ENCODE results near the gene ITPR1. TPM values are rescaled to one million over a fixed set of nuclear protein-coding genes. Genes with fewer than 3 reads are reported as not detected.

ITPR1 gene
- total RNA-seq, 2 experiments from 2014 or later = 84.4 to 104 TPM

DNA sequence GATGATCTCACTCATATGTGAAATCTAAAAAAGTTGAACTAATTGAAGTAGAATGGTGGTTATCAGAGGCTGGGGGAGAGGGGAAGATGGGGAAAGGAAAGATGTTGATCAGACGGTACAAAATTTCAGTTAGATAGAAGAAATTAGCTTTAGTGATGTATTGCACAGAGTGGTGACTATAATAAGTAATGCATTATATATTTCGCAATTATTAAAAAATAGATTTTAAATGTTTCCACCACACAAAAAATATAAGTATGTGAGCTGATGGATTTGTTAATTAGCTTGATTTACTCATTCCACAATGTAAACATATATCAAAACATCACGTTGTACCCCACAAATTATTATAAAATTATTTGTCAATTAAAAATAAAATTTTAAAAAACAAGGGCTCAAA is 34.2 kb upstream of the ITPR1 start:
- intact Hi-C loops (cut with micrococcal nuclease; ENCODE audit: unreplicated experiment) = no loop called here
- Histone ChIP-seq H4K20me1 (ENCODE audit: insufficient read depth, low read length) (no peaks in the 10 kb centered on the region), H3K4me3 (ENCODE audit: low read depth, low read length, poor library complexity, severe bottlenecking) (no peak overlapping the region), H3K4me2 (ENCODE audit: low read length) (no peak overlapping the region), H2AFZ (ENCODE audit: low read length) (no peak overlapping the region), H3K9me3 (ENCODE audit: low read length) (no peaks in the 10 kb centered on the region), H3K36me3 (ENCODE audit: insufficient read depth, low read length) (no peaks in the 10 kb centered on the region), H3K79me2 (ENCODE audit: insufficient read depth, low read depth, low read length) (no peaks in the 10 kb centered on the region), H3K27ac (ENCODE audit: low read depth, low read length, poor library complexity, severe bottlenecking) (no peak overlapping the region), H3K9me2 (ENCODE audit: insufficient read depth, low read length) (no peaks in the 10 kb centered on the region), H3K4me1 (ENCODE audit: insufficient read depth, low read length, poor library complexity, severe bottlenecking) (no peaks in the 10 kb centered on the region)
- POLR2A ChIA-PET = no interaction called here
- CTCF ChIA-PET (ENCODE audit: unreplicated experiment) = no interaction called here
- DNase-seq (ENCODE audit: low spot score) = no peak
- TF ChIP-seq, protein P1, sequence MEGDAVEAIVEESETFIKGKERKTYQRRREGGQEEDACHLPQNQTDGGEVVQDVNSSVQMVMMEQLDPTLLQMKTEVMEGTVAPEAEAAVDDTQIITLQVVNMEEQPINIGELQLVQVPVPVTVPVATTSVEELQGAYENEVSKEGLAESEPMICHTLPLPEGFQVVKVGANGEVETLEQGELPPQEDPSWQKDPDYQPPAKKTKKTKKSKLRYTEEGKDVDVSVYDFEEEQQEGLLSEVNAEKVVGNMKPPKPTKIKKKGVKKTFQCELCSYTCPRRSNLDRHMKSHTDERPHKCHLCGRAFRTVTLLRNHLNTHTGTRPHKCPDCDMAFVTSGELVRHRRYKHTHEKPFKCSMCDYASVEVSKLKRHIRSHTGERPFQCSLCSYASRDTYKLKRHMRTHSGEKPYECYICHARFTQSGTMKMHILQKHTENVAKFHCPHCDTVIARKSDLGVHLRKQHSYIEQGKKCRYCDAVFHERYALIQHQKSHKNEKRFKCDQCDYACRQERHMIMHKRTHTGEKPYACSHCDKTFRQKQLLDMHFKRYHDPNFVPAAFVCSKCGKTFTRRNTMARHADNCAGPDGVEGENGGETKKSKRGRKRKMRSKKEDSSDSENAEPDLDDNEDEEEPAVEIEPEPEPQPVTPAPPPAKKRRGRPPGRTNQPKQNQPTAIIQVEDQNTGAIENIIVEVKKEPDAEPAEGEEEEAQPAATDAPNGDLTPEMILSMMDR (conservative IDR thresholded peaks at IDR 0.05; ENCODE audit: low read length) = no peak
- TF ChIP-seq EZH2phosphoT487 (IDR thresholded peaks at IDR 0.05; ENCODE audit: borderline replicate concordance, low read depth, low read length) = no peak
- no TSS peak for BruUV-seq (replicated peaks)

DNA sequence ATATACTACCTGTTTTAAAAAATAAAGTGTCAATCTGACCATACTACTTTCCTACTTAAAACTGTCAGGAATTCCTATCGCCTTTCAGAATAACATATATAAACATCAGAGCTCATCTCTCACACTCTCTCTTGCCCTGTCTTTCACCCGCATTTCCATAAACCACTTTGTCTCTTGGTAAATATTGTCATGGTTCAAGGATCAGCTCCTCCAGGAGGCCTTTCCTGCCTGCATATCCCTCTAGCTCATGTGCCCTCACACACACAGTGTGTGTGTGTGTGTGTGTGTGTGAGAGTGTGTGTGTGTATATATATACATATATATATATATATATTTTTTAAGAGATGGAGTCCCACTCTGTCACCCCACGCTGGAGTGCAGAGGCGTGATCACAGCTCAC is 32.8 kb upstream of the ITPR1 start:
- H3K9me3 ChIP-seq (ENCODE audit: low read length) = no peaks in the 10 kb centered on the region
- ChIA-PET POLR2A (interaction anchor here (0.7 to 0.8 kb wide), 2 partner anchors 9 to 26 kb away, joined by 3 read pairs; no protein-coding TSS in a partner anchor), CTCF (ENCODE audit: unreplicated experiment) (no interaction called here)
- no peak overlapping the region for H3K4me2 ChIP-seq (ENCODE audit: low read length)
- H4K20me1 ChIP-seq (ENCODE audit: insufficient read depth, low read length) = no peaks in the 10 kb centered on the region
- BruUV-seq (replicated peaks) = no TSS peak
- H3K27ac ChIP-seq (ENCODE audit: low read depth, low read length, poor library complexity, severe bottlenecking) = no peak overlapping the region
- no peak for DNase-seq (ENCODE audit: low spot score)
- intact Hi-C loops (cut with micrococcal nuclease; ENCODE audit: unreplicated experiment) = no loop called here
- H3K9me2 ChIP-seq (ENCODE audit: insufficient read depth, low read length) = no peaks in the 10 kb centered on the region
- TF ChIP-seq, protein P1 (conservative IDR thresholded peaks at IDR 0.05; ENCODE audit: low read length) = no peak
- no peak for TF ChIP-seq EZH2phosphoT487 (IDR thresholded peaks at IDR 0.05; ENCODE audit: borderline replicate concordance, low read depth, low read length)
- H3K4me1 ChIP-seq (ENCODE audit: insufficient read depth, low read length, poor library complexity, severe bottlenecking) = no peaks in the 10 kb centered on the region
- no peak overlapping the region for H3K4me3 ChIP-seq (ENCODE audit: low read depth, low read length, poor library complexity, severe bottlenecking)
- no peak overlapping the region for H2AFZ ChIP-seq (ENCODE audit: low read length)
- no peaks in the 10 kb centered on the region for H3K79me2 ChIP-seq (ENCODE audit: insufficient read depth, low read depth, low read length)
- no peaks in the 10 kb centered on the region for H3K36me3 ChIP-seq (ENCODE audit: insufficient read depth, low read length)

DNA sequence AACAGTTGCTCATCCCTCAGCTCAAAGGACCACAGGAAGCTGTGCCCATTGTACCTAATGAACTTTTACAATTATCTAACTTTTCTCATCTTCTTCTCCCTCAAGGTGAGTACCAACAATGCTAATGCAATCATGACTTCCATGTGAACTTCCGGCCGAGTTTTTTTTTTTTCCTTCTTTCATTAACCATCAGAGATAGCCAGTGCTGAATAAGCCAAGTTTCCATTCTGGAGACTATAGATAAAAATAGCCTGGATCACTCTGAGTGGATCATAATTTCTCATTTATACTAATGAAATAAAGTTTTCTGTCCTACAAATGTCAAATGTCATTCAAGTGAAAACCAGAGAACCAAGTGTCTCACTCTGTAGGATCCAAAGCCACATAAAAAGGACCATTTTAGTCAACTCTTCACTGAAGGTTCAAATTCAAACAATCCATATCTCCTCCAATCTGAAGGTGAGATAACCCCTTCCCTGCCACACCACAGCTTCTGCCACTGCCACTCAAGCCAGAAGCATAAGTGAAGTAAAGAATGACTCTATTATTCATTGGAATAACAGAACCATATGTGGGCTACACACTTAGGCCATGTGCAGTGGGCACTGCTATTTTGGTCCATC is 31.6 kb upstream of the ITPR1 start:
- TF ChIP-seq, protein P1 (conservative IDR thresholded peaks at IDR 0.05; ENCODE audit: low read length) = no peak
- TF ChIP-seq EZH2phosphoT487 (IDR thresholded peaks at IDR 0.05; ENCODE audit: borderline replicate concordance, low read depth, low read length) = no peak
- no peaks in the 10 kb centered on the region for H4K20me1 ChIP-seq (ENCODE audit: insufficient read depth, low read length)
- no peak overlapping the region for H2AFZ ChIP-seq (ENCODE audit: low read length)
- intact Hi-C loops (cut with micrococcal nuclease; ENCODE audit: unreplicated experiment) = no loop called here
- BruUV-seq (replicated peaks) = no TSS peak
- peaks cover 6% of the 10 kb centered on the region for H3K4me1 ChIP-seq (ENCODE audit: insufficient read depth, low read length, poor library complexity, severe bottlenecking)
- H3K36me3 ChIP-seq (ENCODE audit: insufficient read depth, low read length) = no peaks in the 10 kb centered on the region
- no peaks in the 10 kb centered on the region for H3K9me2 ChIP-seq (ENCODE audit: insufficient read depth, low read length)
- CTCF ChIA-PET (ENCODE audit: unreplicated experiment) = no interaction called here
- no peak overlapping the region for H3K27ac ChIP-seq (ENCODE audit: low read depth, low read length, poor library complexity, severe bottlenecking)
- no peak for DNase-seq (ENCODE audit: low spot score)
- H3K79me2 ChIP-seq (ENCODE audit: insufficient read depth, low read depth, low read length) = peaks cover 4% of the 10 kb centered on the region; the same call in 1 of the 2 replicates
- POLR2A ChIA-PET = no interaction called here
- no peak overlapping the region for H3K4me3 ChIP-seq (ENCODE audit: low read depth, low read length, poor library complexity, severe bottlenecking)
- no peaks in the 10 kb centered on the region for H3K9me3 ChIP-seq (ENCODE audit: low read length)
- no peak overlapping the region for H3K4me2 ChIP-seq (ENCODE audit: low read length)
